Neutrophil (primary cell): ENCODE results near the gene TMEM109.
A peak's percentile ranks its signal among the peaks of the same experiment; 100 is the strongest.

Experiments used
- H3K27ac ChIP-seq: fragments of 200-600 bp; sonication (generic); 2 replicates; pipeline ENCODE4 v1.5.1; 2016; ENCODE audit warnings: mild to moderate bottlenecking, moderate library complexity
- H3K27me3 ChIP-seq: fragments of 200-600 bp; sonication (generic); 2 replicates; pipeline ENCODE4 v1.6.0; 2016; ENCODE audit warnings: mild to moderate bottlenecking
- H3K36me3 ChIP-seq: fragments of 200-600 bp; sonication (generic); 2 replicates; pipeline ENCODE4 v1.5.1; 2017
- H3K4me1 ChIP-seq, 2 experiments: fragments of 200-600 bp in 1 of 2; sonication (generic) in 1 of 2; 1 replicate in 1 of 2; 2 replicates in 1 of 2; pipeline versions ENCODE4 v1.5.1 to v1.6.1; 2013 to 2016; ENCODE audit warnings: low read depth in 1 of 2, low read length in 1 of 2, mild to moderate bottlenecking in 1 of 2, moderate library complexity in 1 of 2; ENCODE audit not compliant: control insufficient read depth in 1 of 2, insufficient read depth in 1 of 2
- H3K4me3 ChIP-seq, 2 experiments: fragments of 200-600 bp in 1 of 2; sonication (generic) in 1 of 2; 1 replicate in 1 of 2; 2 replicates in 1 of 2; pipeline ENCODE4 v1.5.1; 2013 to 2016; ENCODE audit warnings: low read depth in 1 of 2, low read length in 1 of 2, mild to moderate bottlenecking in 1 of 2, moderate library complexity in 1 of 2
- H3K9me3 ChIP-seq: fragments of 200-600 bp; sonication (generic); 2 replicates; pipeline ENCODE4 v1.5.1; 2016
- CTCF ChIP-seq: fragments of 200-600 bp; sonication (generic); IDR thresholded peaks from 2 replicates; pipeline ENCODE4 v1.5.1; 2016; ENCODE audit warnings: antibody characterized with exemption

Gene TMEM109

GRCh38 chr11:60934790-60935605 is 21.0 kb downstream of the TMEM109 start:
- Histone ChIP-seq H3K27me3 (peaks cover 48% of the 10 kb centered on the region), H3K9me3 (no peaks in the 10 kb centered on the region), H3K4me3 (no peak overlapping the region), H3K36me3 (peaks cover 43% of the 10 kb centered on the region), H3K27ac (no peak overlapping the region), H3K4me1 (no peaks in the 10 kb centered on the region)
- TF ChIP-seq CTCF: no peak

- Histone ChIP-seq H3K27ac (peak overlapping the region; percentile 44), H3K9me3 (no peaks in the 10 kb centered on the region), H3K4me1 (no peaks in the 10 kb centered on the region), H3K27me3 (peaks cover 48% of the 10 kb centered on the region), H3K36me3 (peaks cover 51% of the 10 kb centered on the region), H3K4me3 (no peak overlapping the region)
- TF ChIP-seq CTCF: no peak
Observed at GRCh38 chr11:60935676-60936442, 21.9 kb downstream of the TMEM109 start.

GRCh38 chr11:60936467-60937143 is 22.6 kb downstream of the TMEM109 start:
- Histone ChIP-seq H3K27ac (peak overlapping the region; percentile 44), H3K27me3 (peaks cover 48% of the 10 kb centered on the region), H3K36me3 (peaks cover 59% of the 10 kb centered on the region), H3K4me3 (no peak overlapping the region), H3K4me1 (no peaks in the 10 kb centered on the region), H3K9me3 (no peaks in the 10 kb centered on the region)
- TF ChIP-seq CTCF: no peak

- Histone ChIP-seq H3K27ac (peak overlapping the region; percentile 44), H3K36me3 (peaks cover 64% of the 10 kb centered on the region), H3K27me3 (peaks cover 48% of the 10 kb centered on the region), H3K9me3 (no peaks in the 10 kb centered on the region), H3K4me3 (no peak overlapping the region), H3K4me1 (no peaks in the 10 kb centered on the region)
- TF ChIP-seq CTCF: no peak
Observed at GRCh38 chr11:60937144-60937527, 23.2 kb downstream of the TMEM109 start.

- no peaks in the 10 kb centered on the region for H3K9me3 ChIP-seq
- peaks cover 71% of the 10 kb centered on the region for H3K36me3 ChIP-seq
- H3K27ac ChIP-seq: peak overlapping the region; percentile 44
- no peaks in the 10 kb centered on the region for H3K4me1 ChIP-seq
- no peak overlapping the region for H3K4me3 ChIP-seq
- no peak for TF ChIP-seq CTCF
- H3K27me3 ChIP-seq: peaks cover 48% of the 10 kb centered on the region
Observed at GRCh38 chr11:60937811-60938210, 23.9 kb downstream of the TMEM109 start.
